Left ventricle myocardium inferior (tissue), 1 donor: ENCODE data around the gene TTYH3. TPM values are rescaled to one million over a fixed set of nuclear protein-coding genes. Genes with fewer than 3 reads are reported as not detected.

ENCODE experiments used
- DNase-seq: peaks from one replicate; pipeline ENCODE4 v3.0.0-alpha.2; 2020
- H3K27ac ChIP-seq: fragments of 200-600 bp; replicated peaks from 2 replicates; pipeline ENCODE4 v1.8.0; 2021
- H3K27me3 ChIP-seq: fragments of 200-600 bp; 2 replicates; pipeline ENCODE4 v1.8.0; 2021; ENCODE audit warnings: low read depth
- H3K36me3 ChIP-seq: fragments of 200-600 bp; 2 replicates; pipeline ENCODE4 v1.8.0; 2021
- H3K4me1 ChIP-seq: fragments of 200-600 bp; 2 replicates; pipeline ENCODE4 v1.8.0; 2021
- H3K4me3 ChIP-seq: fragments of 200-600 bp; 2 replicates; pipeline ENCODE4 v1.8.0; 2021; ENCODE audit warnings: mild to moderate bottlenecking, moderate library complexity
- H3K9me3 ChIP-seq: fragments of 200-600 bp; replicated peaks from 2 replicates; pipeline ENCODE4 v1.8.0; 2021
- CTCF ChIP-seq: fragments of 200-600 bp; IDR thresholded peaks from 2 replicates; pipeline ENCODE4 v1.8.0; 2021; ENCODE audit warnings: antibody characterized with exemption, mild to moderate bottlenecking, borderline replicate concordance
- intact Hi-C: fragments of 100-400 bp; cut with micrococcal nuclease; formaldehyde crosslinking; loops from one replicate; pipeline ENCODE4 v1.11.0; 2022
- total RNA-seq: library from RNA; stranded (reverse); fragmentation: NEBNext Ultra II Directional; extraction: Animal tissue kit (Norgen Biotek cat#: 25700); gene quantifications from one replicate; pipeline ENCODE4 v1.2.1, GENCODE V29; 2021
- donor health status: DM: no; HTN: yes; CAD: no; lungs with severe emphysema.

TTYH3 gene
- total RNA-seq, 1 donor from 2014 or later, result 10.9 TPM

GRCh38 chr7:2634267-2635145 lies 2.7 kb downstream of the TTYH3 start:
- no peak for TF ChIP-seq CTCF
- Histone ChIP-seq H3K9me3 (no peaks in the 10 kb centered on the region), H3K27me3 (no peaks in the 10 kb centered on the region), H3K27ac (peak overlapping the region; percentile 87), H3K4me3 (peak overlapping the region; percentile 94), H3K4me1 (peaks cover 93% of the 10 kb centered on the region), H3K36me3 (no peaks in the 10 kb centered on the region)
- no peak for DNase-seq
- intact Hi-C loops, result no loop called here

- DNase-seq, result no peak
- Histone ChIP-seq H3K36me3 (no peaks in the 10 kb centered on the region), H3K27ac (peak overlapping the region; percentile 76), H3K4me1 (peaks cover 93% of the 10 kb centered on the region), H3K9me3 (no peaks in the 10 kb centered on the region), H3K27me3 (no peaks in the 10 kb centered on the region), H3K4me3 (no peak overlapping the region)
- intact Hi-C loops, result no loop called here
- TF ChIP-seq CTCF, result no peak
These were observed 3.4 kb downstream of the TTYH3 start for GRCh38 chr7:2635148-2635668.

- Histone ChIP-seq H3K27ac (peak overlapping the region; percentile 76), H3K27me3 (no peaks in the 10 kb centered on the region), H3K9me3 (no peaks in the 10 kb centered on the region), H3K4me1 (peaks cover 95% of the 10 kb centered on the region), H3K4me3 (no peak overlapping the region), H3K36me3 (no peaks in the 10 kb centered on the region)
- peak; percentile 69 for DNase-seq
- intact Hi-C loops, result no loop called here
- no peak for TF ChIP-seq CTCF
These were observed 4.3 kb downstream of the TTYH3 start for GRCh38 chr7:2635810-2636701.

GRCh38 chr7:2637066-2637471 lies 5.3 kb downstream of the TTYH3 start:
- Histone ChIP-seq H3K9me3 (no peaks in the 10 kb centered on the region), H3K4me3 (no peak overlapping the region), H3K36me3 (no peaks in the 10 kb centered on the region), H3K27me3 (no peaks in the 10 kb centered on the region), H3K4me1 (peaks cover 100% of the 10 kb centered on the region), H3K27ac (peak overlapping the region; percentile 76)
- intact Hi-C loops, result no loop called here
- no peak for TF ChIP-seq CTCF
- no peak for DNase-seq

- H3K4me3 ChIP-seq, result peak overlapping the region; percentile 27
- intact Hi-C loops, result no loop called here
These were observed 5.9 kb downstream of the TTYH3 start for GRCh38 chr7:2637505-2638223.

More at GRCh38 chr7:2637505-2638223, 5.9 kb downstream of the TTYH3 start:
- H3K36me3 ChIP-seq, result no peaks in the 10 kb centered on the region
- H3K4me1 ChIP-seq, result peaks cover 99% of the 10 kb centered on the region
- no peak for TF ChIP-seq CTCF
- H3K27ac ChIP-seq, result peak overlapping the region; percentile 76
- DNase-seq, result peak; percentile 71
- H3K9me3 ChIP-seq, result no peaks in the 10 kb centered on the region
- no peaks in the 10 kb centered on the region for H3K27me3 ChIP-seq
